ENCODE data around the gene CAMKMT.

GRCh38 chr2:44813165-44813564 is 451.4 kb downstream of the CAMKMT start:
- TF ChIP-seq CTCF (IDR thresholded peaks at IDR 0.05; ENCODE audit: low read length) (no peak), EZH2 (optimal IDR thresholded peaks at IDR 0.05; ENCODE audit: low read depth, low read length) (no peak)
